Natural killer cell (primary cell): ENCODE data around the gene JPH4. TPM values are rescaled to one million over a fixed set of nuclear protein-coding genes. Genes with fewer than 3 reads are reported as not detected.

Experiments
- ATAC-seq, 3 donors: fragments of 150-1000 bp in 2 of 3; fragments of 200-7000 bp in 1 of 3; cut with Tn5 transposase; 1 replicate in 1 of 3; 2 replicates in 2 of 3; pipeline ENCODE4 v1.10.0; 2021; ENCODE audit warnings: mild to moderate bottlenecking in 2 of 3, moderate library complexity in 2 of 3
- DNase-seq, 2 donors: peaks; one replicate each; pipeline versions ENCODE4 v3.0.0 to v3.0.0-alpha.2; 2013 to 2021; ENCODE audit warnings: mixed read lengths in 1 of 2
- H3K27ac ChIP-seq: one replicate; pipeline ENCODE4 v1.5.1; 2013; ENCODE audit warnings: mild to moderate bottlenecking, low read length
- H3K27me3 ChIP-seq: one replicate; pipeline ENCODE4 v1.6.1; 2013; ENCODE audit warnings: low read length; ENCODE audit not compliant: control insufficient read depth, insufficient read depth
- H3K36me3 ChIP-seq: one replicate; pipeline ENCODE4 v1.6.1; 2013; ENCODE audit warnings: low read length; ENCODE audit not compliant: control insufficient read depth, insufficient read depth
- H3K4me1 ChIP-seq: one replicate; pipeline ENCODE4 v1.6.1; 2013; ENCODE audit warnings: low read length; ENCODE audit not compliant: control insufficient read depth, insufficient read depth
- H3K4me3 ChIP-seq: one replicate; pipeline ENCODE4 v1.5.1; 2013; ENCODE audit warnings: low read length
- H3K9me3 ChIP-seq: one replicate; pipeline ENCODE4 v1.6.1; 2013; ENCODE audit warnings: low read length; ENCODE audit not compliant: control insufficient read depth, insufficient read depth
- H3K27ac Mint-ChIP-seq, 2 donors: one replicate each; pipeline ENCODE4 v1.8.0; 2022; ENCODE audit warnings: mild to moderate bottlenecking in 2 of 2, mixed read lengths in 2 of 2, moderate library complexity in 1 of 2
- H3K27me3 Mint-ChIP-seq, 2 donors: one replicate each; pipeline ENCODE4 v1.8.0; 2022; ENCODE audit warnings: low read depth in 2 of 2, mixed read lengths in 2 of 2
- H3K36me3 Mint-ChIP-seq: one replicate; pipeline ENCODE4 v1.8.0; 2022; ENCODE audit warnings: mixed read lengths
- H3K4me1 Mint-ChIP-seq, 2 donors: one replicate each; pipeline ENCODE4 v1.8.0; 2022; ENCODE audit warnings: mixed read lengths in 2 of 2
- H3K4me3 Mint-ChIP-seq: one replicate; pipeline ENCODE4 v1.8.0; 2022; ENCODE audit warnings: mild to moderate bottlenecking, moderate library complexity, mixed read lengths
- H3K9me3 Mint-ChIP-seq, 2 donors: one replicate each; pipeline ENCODE4 v1.8.0; 2022; ENCODE audit warnings: mixed read lengths in 2 of 2
- WGBS: methylation state at CpG from one replicate; pipeline ENCODE4 v1.1.7; 2013; ENCODE audit warnings: missing lambda C conversion rate; ENCODE audit not compliant: insufficient coverage; 5-methylcytosine and 5-hydroxymethylcytosine counted together
- intact Hi-C: fragments of 100-400 bp; cut with micrococcal nuclease; formaldehyde crosslinking; loops from one replicate; pipeline ENCODE4 v1.14.2; 2022
- total RNA-seq, 4 donors: library from RNA; stranded (reverse); fragments of 120-200 nt in 1 of 4; gene quantifications; one replicate each; pipeline versions ENCODE4 v1.2.3 to v1.2.4, GENCODE V29; 2013 to 2022
- TF ChIP-seq, protein P1 (sequence below): fragments of 200-600 bp; IDR thresholded peaks from one replicate; pipeline ENCODE4 v1.8.0; 2022; ENCODE audit warnings: antibody characterized with exemption

The JPH4 gene
- total RNA-seq, 3 donors from 2014 or later (not counting 1 experiment from before 2014, with no cell fraction given): 0.25 TPM; not detected in 2

DNA sequence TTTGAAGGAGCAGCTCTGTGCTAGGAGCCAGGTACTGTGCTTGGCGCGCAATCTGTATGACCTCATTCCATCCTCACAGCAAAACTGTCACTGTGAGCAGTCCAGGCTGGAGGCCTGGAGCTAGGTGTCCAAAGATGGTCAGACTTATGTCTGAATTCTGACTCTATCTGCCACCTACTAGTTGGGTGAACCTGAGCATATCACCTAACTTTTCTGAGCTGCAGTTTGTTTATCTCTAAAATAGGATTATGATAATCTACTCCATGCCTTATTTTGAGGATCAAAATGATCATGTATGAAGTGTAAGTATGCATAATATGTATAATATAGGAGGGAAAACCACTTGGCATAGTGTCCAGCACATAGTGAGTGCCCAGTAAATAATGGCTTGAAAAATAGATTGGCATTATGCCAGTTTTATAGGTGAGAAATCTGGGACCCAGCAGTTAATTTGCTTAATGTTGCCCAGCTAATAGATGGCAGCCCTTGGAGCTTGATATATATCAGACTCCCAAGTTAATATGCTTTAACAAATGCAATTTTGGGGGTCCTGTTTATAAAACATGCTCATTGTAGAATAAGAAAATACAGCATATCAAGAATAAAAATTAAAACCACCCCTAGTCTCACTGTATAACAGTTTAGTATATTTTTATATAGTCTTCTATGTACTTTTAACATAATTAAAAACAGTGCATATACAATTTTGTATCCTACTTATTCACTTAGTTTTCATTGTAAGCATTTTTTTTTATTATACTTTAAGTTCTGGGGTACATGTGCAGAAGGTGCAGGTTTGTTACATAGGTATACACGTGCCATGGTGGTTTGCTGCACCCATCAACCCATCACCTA, 4.5 kb upstream of the JPH4 start:
- ATAC-seq (no peak), DNase-seq (no peak)
- Histone ChIP-seq H3K4me3 (no peak overlapping the region), H3K27ac (no peak overlapping the region), H3K27me3 (peaks cover 4% of the 10 kb centered on the region), H3K9me3 (no peaks in the 10 kb centered on the region), H3K4me1 (no peaks in the 10 kb centered on the region), H3K36me3 (no peaks in the 10 kb centered on the region)
- no peaks in the 10 kb centered on the region for H3K4me1 Mint-ChIP-seq
- WGBS: 91% methylated on average over 2 of the region's 3 CpGs
- intact Hi-C loops: no loop called here
- H3K9me3 Mint-ChIP-seq: no peaks in the 10 kb centered on the region
- H3K4me3 Mint-ChIP-seq: no peak overlapping the region
- H3K27ac Mint-ChIP-seq: no peak overlapping the region
- H3K27me3 Mint-ChIP-seq: peaks cover 28 to 52% of the 10 kb centered on the region in 2 donors
- no peaks in the 10 kb centered on the region for H3K36me3 Mint-ChIP-seq
- TF ChIP-seq, protein P1, sequence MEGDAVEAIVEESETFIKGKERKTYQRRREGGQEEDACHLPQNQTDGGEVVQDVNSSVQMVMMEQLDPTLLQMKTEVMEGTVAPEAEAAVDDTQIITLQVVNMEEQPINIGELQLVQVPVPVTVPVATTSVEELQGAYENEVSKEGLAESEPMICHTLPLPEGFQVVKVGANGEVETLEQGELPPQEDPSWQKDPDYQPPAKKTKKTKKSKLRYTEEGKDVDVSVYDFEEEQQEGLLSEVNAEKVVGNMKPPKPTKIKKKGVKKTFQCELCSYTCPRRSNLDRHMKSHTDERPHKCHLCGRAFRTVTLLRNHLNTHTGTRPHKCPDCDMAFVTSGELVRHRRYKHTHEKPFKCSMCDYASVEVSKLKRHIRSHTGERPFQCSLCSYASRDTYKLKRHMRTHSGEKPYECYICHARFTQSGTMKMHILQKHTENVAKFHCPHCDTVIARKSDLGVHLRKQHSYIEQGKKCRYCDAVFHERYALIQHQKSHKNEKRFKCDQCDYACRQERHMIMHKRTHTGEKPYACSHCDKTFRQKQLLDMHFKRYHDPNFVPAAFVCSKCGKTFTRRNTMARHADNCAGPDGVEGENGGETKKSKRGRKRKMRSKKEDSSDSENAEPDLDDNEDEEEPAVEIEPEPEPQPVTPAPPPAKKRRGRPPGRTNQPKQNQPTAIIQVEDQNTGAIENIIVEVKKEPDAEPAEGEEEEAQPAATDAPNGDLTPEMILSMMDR: no peak

DNA sequence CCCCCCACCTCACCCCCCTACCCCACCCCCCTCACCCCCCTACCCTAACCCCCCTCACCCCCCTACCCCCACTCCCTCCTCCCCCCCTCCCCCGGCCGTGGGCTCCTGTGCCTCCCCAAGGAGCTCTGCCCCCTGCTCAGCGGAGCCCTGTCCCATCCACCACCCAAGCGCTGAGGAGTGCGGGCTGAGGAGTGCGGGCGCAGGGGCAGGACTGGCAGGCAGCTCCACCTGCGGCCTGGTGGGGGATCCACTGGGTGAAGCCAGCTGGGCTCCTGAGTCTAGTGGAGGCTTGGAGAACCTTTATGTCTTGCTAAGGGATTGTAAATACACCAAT, 2.3 kb upstream of the JPH4 start:
- Histone ChIP-seq H3K9me3 (no peaks in the 10 kb centered on the region), H3K4me1 (peaks cover 16% of the 10 kb centered on the region), H3K27me3 (peaks cover 18% of the 10 kb centered on the region), H3K27ac (no peak overlapping the region), H3K4me3 (no peak overlapping the region), H3K36me3 (no peaks in the 10 kb centered on the region)
- DNase-seq (no peak), ATAC-seq (no peak)
- intact Hi-C loops: no loop called here
- TF ChIP-seq, protein P1: no peak
- Mint-ChIP-seq H3K4me1 (peaks cover 5 to 13% of the 10 kb centered on the region in 2 donors), H3K27ac (no peak overlapping the region), H3K9me3 (no peaks in the 10 kb centered on the region), H3K36me3 (no peaks in the 10 kb centered on the region), H3K4me3 (no peak overlapping the region), H3K27me3 (peaks cover 36 to 51% of the 10 kb centered on the region in 2 donors)
- 94% methylated on average over 6 of the region's 8 CpGs for WGBS

DNA sequence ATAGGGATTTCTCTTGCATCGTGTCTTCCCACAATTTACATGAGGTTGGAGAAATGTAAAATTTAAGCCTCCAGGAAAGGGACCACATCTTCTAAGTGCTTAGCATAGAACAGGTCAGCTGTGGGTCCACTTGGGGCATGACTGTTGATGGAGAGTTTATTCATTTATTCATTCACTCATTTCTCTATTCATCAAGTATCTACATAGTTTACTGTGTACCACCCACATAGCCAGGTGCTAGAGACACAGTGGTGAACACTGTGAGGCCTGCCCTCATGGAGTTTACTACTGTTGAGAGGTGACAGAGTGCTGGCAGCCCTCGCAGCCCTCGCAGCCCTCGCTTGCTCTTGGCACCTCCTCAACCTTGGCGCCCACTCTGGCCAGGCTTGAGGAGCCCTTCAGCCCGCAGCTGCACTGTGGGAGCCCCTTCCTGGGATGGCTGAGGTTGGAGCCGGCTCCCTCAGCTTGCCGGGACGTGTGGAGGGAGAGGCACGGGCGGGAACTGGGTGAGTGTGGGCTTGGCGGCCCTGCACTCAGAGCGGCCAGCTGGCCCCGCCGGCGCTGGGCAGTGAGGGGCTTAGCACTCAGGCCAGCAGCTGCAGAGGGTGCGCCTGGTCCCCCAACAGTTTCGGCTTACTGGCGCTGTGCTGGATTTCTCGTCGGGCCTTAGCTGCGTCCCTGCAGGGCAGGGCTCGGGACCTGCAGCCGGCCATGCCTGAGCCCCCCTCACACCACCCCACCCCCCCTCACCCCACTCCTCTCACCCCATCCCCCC, 1.7 kb upstream of the JPH4 start:
- H3K9me3 ChIP-seq: no peaks in the 10 kb centered on the region
- no peak for DNase-seq
- TF ChIP-seq, protein P1: no peak
- Mint-ChIP-seq H3K36me3 (no peaks in the 10 kb centered on the region), H3K9me3 (no peaks in the 10 kb centered on the region), H3K4me3 (no peak overlapping the region), H3K4me1 (peaks cover 5 to 13% of the 10 kb centered on the region in 2 donors), H3K27ac (no peak overlapping the region), H3K27me3 (peaks cover 39 to 47% of the 10 kb centered on the region in 2 donors)
- H3K4me3 ChIP-seq: no peak overlapping the region
- H3K27me3 ChIP-seq: peaks cover 21% of the 10 kb centered on the region
- intact Hi-C loops: no loop called here
- no peak for ATAC-seq
- no peaks in the 10 kb centered on the region for H3K36me3 ChIP-seq
- 95% methylated on average over 22 of the region's 24 CpGs for WGBS
- H3K27ac ChIP-seq: no peak overlapping the region
- peaks cover 16% of the 10 kb centered on the region for H3K4me1 ChIP-seq
